ENCODE data around the gene GPR55. TPM values are rescaled to one million over a fixed set of nuclear protein-coding genes. Genes with fewer than 3 reads are reported as not detected.
A peak's percentile ranks its signal among the peaks of the same experiment; 100 is the strongest.

Gene GPR55
- total RNA-seq, 1 experiment from 2014 or later, result 0.07 TPM

GRCh38 chr2:230879271-230879882, 45.7 kb downstream of the GPR55 start:
- Histone ChIP-seq H3K4me1 (ENCODE audit: insufficient read depth, low read length) (no peaks in the 10 kb centered on the region), H3K4me2 (ENCODE audit: low read length) (no peak overlapping the region), H3K9me2 (replicated peaks; ENCODE audit: low read length) (no peaks in the 10 kb centered on the region), H2AFZ (ENCODE audit: low read length) (no peak overlapping the region), H3K36me3 (ENCODE audit: low read depth, low read length) (no peaks in the 10 kb centered on the region), H3K4me3 (ENCODE audit: low read length) (no peak overlapping the region), H3F3A (ENCODE audit: low read length, unreplicated experiment) (no peaks in the 10 kb centered on the region), H4K20me1 (ENCODE audit: low read length) (no peaks in the 10 kb centered on the region), H3K9ac (ENCODE audit: low read length) (no peak overlapping the region), H3K27me3 (ENCODE audit: low read length) (no peaks in the 10 kb centered on the region), H3K9me3 (ENCODE audit: low read length) (no peaks in the 10 kb centered on the region), H3K79me2 (ENCODE audit: low read length) (no peaks in the 10 kb centered on the region), H3K27ac (ENCODE audit: low read length) (no peak overlapping the region)
- TF ChIP-seq EZH2phosphoT487 (IDR thresholded peaks at IDR 0.05; ENCODE audit: borderline replicate concordance, low read length) (no peak), EZH2 (IDR thresholded peaks at IDR 0.05; ENCODE audit: low read length, unreplicated experiment) (no peak), CTCF (conservative IDR thresholded peaks at IDR 0.05; ENCODE audit: low read depth, low read length) (no peak)
- no peak for DNase-seq
- no TSS peak for BruUV-seq (replicated peaks)
- ATAC-seq, result no peak
- ChIA-PET POLR2A (ENCODE audit: unreplicated experiment) (no interaction called here), CTCF (no interaction called here)
- intact Hi-C loops (cut with micrococcal nuclease), result no loop called here

- ChIA-PET POLR2A (ENCODE audit: unreplicated experiment) (no interaction called here), CTCF (no interaction called here)
- no peak overlapping the region for H3K9ac ChIP-seq (ENCODE audit: low read length)
- no peaks in the 10 kb centered on the region for H3K79me2 ChIP-seq (ENCODE audit: low read length)
- no peaks in the 10 kb centered on the region for H3K36me3 ChIP-seq (ENCODE audit: low read depth, low read length)
- no peak overlapping the region for H3K4me3 ChIP-seq (ENCODE audit: low read length)
- H3K27ac ChIP-seq (ENCODE audit: low read length), result no peak overlapping the region
- H2AFZ ChIP-seq (ENCODE audit: low read length), result no peak overlapping the region
- TSS peak; percentile 81 for BruUV-seq (replicated peaks)
- DNase-seq, result no peak
- no peaks in the 10 kb centered on the region for H3K4me1 ChIP-seq (ENCODE audit: insufficient read depth, low read length)
- no peaks in the 10 kb centered on the region for H4K20me1 ChIP-seq (ENCODE audit: low read length)
- H3K9me3 ChIP-seq (ENCODE audit: low read length), result no peaks in the 10 kb centered on the region
- ATAC-seq, result no peak
- intact Hi-C loops (cut with micrococcal nuclease), result no loop called here
- H3F3A ChIP-seq (ENCODE audit: low read length, unreplicated experiment), result no peaks in the 10 kb centered on the region
- H3K27me3 ChIP-seq (ENCODE audit: low read length), result no peaks in the 10 kb centered on the region
- H3K9me2 ChIP-seq (replicated peaks; ENCODE audit: low read length), result no peaks in the 10 kb centered on the region
- no peak overlapping the region for H3K4me2 ChIP-seq (ENCODE audit: low read length)
- TF ChIP-seq CTCF (conservative IDR thresholded peaks at IDR 0.05; ENCODE audit: low read depth, low read length) (no peak), EZH2 (IDR thresholded peaks at IDR 0.05; ENCODE audit: low read length, unreplicated experiment) (no peak), EZH2phosphoT487 (IDR thresholded peaks at IDR 0.05; ENCODE audit: borderline replicate concordance, low read length) (no peak)
Measured at GRCh38 chr2:230878599-230879188, 46.3 kb downstream of the GPR55 start.
